Hepatocyte (in vitro differentiated cells): ENCODE data around the gene JMJD4. TPM values are rescaled to one million over a fixed set of nuclear protein-coding genes. Genes with fewer than 3 reads are reported as not detected.
A peak's percentile ranks its signal among the peaks of the same experiment; 100 is the strongest.

Experiments
- DNase-seq: peaks from one replicate; pipeline ENCODE4 v3.0.0-alpha.2; 2016; ENCODE audit warnings: low spot score
- H2AFZ ChIP-seq: fragments of 200-600 bp; sonication (generic); 2 replicates; pipeline ENCODE4 v1.6.0; 2016; ENCODE audit warnings: antibody characterized with exemption, mild to moderate bottlenecking
- H3K27ac ChIP-seq: fragments of 200-600 bp; sonication (generic); 2 replicates; pipeline ENCODE4 v1.5.1; 2016; ENCODE audit warnings: mild to moderate bottlenecking
- H3K27me3 ChIP-seq: fragments of 200-600 bp; sonication (generic); 2 replicates; pipeline ENCODE4 v1.6.1; 2016
- H3K36me3 ChIP-seq: fragments of 200-600 bp; sonication (generic); replicated peaks from 2 replicates; pipeline ENCODE4 v1.5.1; 2016; ENCODE audit warnings: low read depth; ENCODE audit not compliant: insufficient read depth
- H3K4me1 ChIP-seq: fragments of 200-600 bp; sonication (generic); 2 replicates; pipeline ENCODE4 v1.5.1; 2016; ENCODE audit warnings: mild to moderate bottlenecking, moderate library complexity; ENCODE audit not compliant: insufficient read depth
- H3K4me2 ChIP-seq: fragments of 200-600 bp; sonication (generic); 2 replicates; pipeline ENCODE4 v1.6.0; 2016
- H3K4me3 ChIP-seq: fragments of 200-600 bp; sonication (generic); 2 replicates; pipeline ENCODE4 v1.5.1; 2016; ENCODE audit warnings: mild to moderate bottlenecking
- H3K79me2 ChIP-seq: fragments of 200-600 bp; sonication (generic); 2 replicates; pipeline ENCODE4 v1.6.0; 2017; ENCODE audit warnings: mild to moderate bottlenecking
- H3K9me2 ChIP-seq: fragments of 200-600 bp; sonication (generic); replicated peaks from 2 replicates; pipeline ENCODE4 v1.6.0; 2017; ENCODE audit warnings: mild to moderate bottlenecking; ENCODE audit not compliant: insufficient read depth
- H3K9me3 ChIP-seq: fragments of 200-600 bp; sonication (generic); 2 replicates; pipeline ENCODE4 v1.5.1; 2016; ENCODE audit warnings: low read depth, mild to moderate bottlenecking
- H4K20me1 ChIP-seq: fragments of 200-600 bp; sonication (generic); 2 replicates; pipeline ENCODE4 v1.6.0; 2016; ENCODE audit warnings: mild to moderate bottlenecking; ENCODE audit not compliant: insufficient read depth, poor library complexity, severe bottlenecking
- CTCF ChIP-seq: fragments of 200-600 bp; sonication (generic); IDR thresholded peaks from 2 replicates; pipeline ENCODE4 v1.5.1; 2016; ENCODE audit warnings: antibody characterized with exemption, mild to moderate bottlenecking; ENCODE audit not compliant: poor library complexity
- EZH2 ChIP-seq: fragments of 200-600 bp; sonication (generic); IDR thresholded peaks from 2 replicates; pipeline ENCODE4 v1.6.1; 2016; ENCODE audit warnings: antibody characterized with exemption, mild to moderate bottlenecking, borderline replicate concordance
- EZH2phosphoT487 ChIP-seq: fragments of 200-600 bp; sonication (generic); IDR thresholded peaks from one replicate; pipeline ENCODE4 v1.6.1; 2018; ENCODE audit warnings: antibody characterized with exemption, mild to moderate bottlenecking, low read depth, moderate library complexity; ENCODE audit not compliant: unreplicated experiment, severe bottlenecking
- WGBS: methylation state at CpG from one replicate; pipeline ENCODE4 v1.1.6; 2016; ENCODE audit warnings: low lambda C conversion rate; ENCODE audit errors: missing lambda C conversion rate; 5-methylcytosine and 5-hydroxymethylcytosine counted together
- polyA plus RNA-seq: library from polyadenylated mRNA; unstranded; fragments of >200 nt; fragmentation: Nextera tagmentation; extraction: Ambion mirVana; gene quantifications from 2 replicates; pipeline ENCODE4 v1.2.1, GENCODE V29; 2016
- total RNA-seq: library from RNA; depleted of rRNA; stranded (reverse); fragments of >200 nt; gene quantifications from 2 replicates; pipeline ENCODE4 v1.2.3, GENCODE V29; 2014

The JMJD4 gene
- total and polyA plus RNA-seq, 2 experiments from 2014 or later: 21.3 to 31.2 TPM

- TF ChIP-seq EZH2phosphoT487 (no peak), CTCF (no peak), EZH2 (no peak)
- peaks cover 25% of the 10 kb centered on the region for H3K4me1 ChIP-seq
- WGBS: 96% methylated on average over 11 of the region's 11 CpGs
- no peak overlapping the region for H3K4me3 ChIP-seq
- no peak overlapping the region for H3K4me2 ChIP-seq
- no peak for DNase-seq
- peaks cover 29% of the 10 kb centered on the region for H3K79me2 ChIP-seq
- peaks cover 3% of the 10 kb centered on the region for H4K20me1 ChIP-seq
- H3K27ac ChIP-seq: no peak overlapping the region
- H3K9me2 ChIP-seq: no peaks in the 10 kb centered on the region
- H2AFZ ChIP-seq: no peak overlapping the region
- H3K27me3 ChIP-seq: no peaks in the 10 kb centered on the region
- H3K9me3 ChIP-seq: no peaks in the 10 kb centered on the region
- no peaks in the 10 kb centered on the region for H3K36me3 ChIP-seq
Observed at GRCh38 chr1:227731241-227731677, 3.8 kb downstream of the JMJD4 start.

GRCh38 chr1:227730630-227731151, 4.4 kb downstream of the JMJD4 start:
- WGBS: 84% methylated on average over 16 of the region's 16 CpGs
- Histone ChIP-seq H3K27ac (no peak overlapping the region), H2AFZ (no peak overlapping the region), H3K27me3 (no peaks in the 10 kb centered on the region), H3K4me1 (peaks cover 25% of the 10 kb centered on the region), H3K9me2 (no peaks in the 10 kb centered on the region), H3K4me3 (no peak overlapping the region), H3K36me3 (no peaks in the 10 kb centered on the region), H4K20me1 (peaks cover 3% of the 10 kb centered on the region), H3K79me2 (peaks cover 24% of the 10 kb centered on the region), H3K4me2 (peak overlapping the region; percentile 29), H3K9me3 (no peaks in the 10 kb centered on the region)
- no peak for TF ChIP-seq EZH2phosphoT487
- no peak for TF ChIP-seq EZH2
- no peak for DNase-seq

GRCh38 chr1:227729881-227730629, 5.0 kb downstream of the JMJD4 start:
- peaks cover 25% of the 10 kb centered on the region for H3K4me1 ChIP-seq
- no peak overlapping the region for H3K27ac ChIP-seq
- peak overlapping the region; percentile 99 for H3K4me2 ChIP-seq
- peaks cover 20% of the 10 kb centered on the region for H3K79me2 ChIP-seq
- TF ChIP-seq CTCF (peak; percentile 52), EZH2phosphoT487 (no peak)
- H3K36me3 ChIP-seq: no peaks in the 10 kb centered on the region
- H2AFZ ChIP-seq: no peak overlapping the region
- peak; percentile 64 for DNase-seq
- H3K4me3 ChIP-seq: no peak overlapping the region
- H3K27me3 ChIP-seq: no peaks in the 10 kb centered on the region
- WGBS: 53% methylated on average over 13 of the region's 13 CpGs
- no peaks in the 10 kb centered on the region for H3K9me2 ChIP-seq
- H4K20me1 ChIP-seq: peaks cover 3% of the 10 kb centered on the region
- H3K9me3 ChIP-seq: no peaks in the 10 kb centered on the region

GRCh38 chr1:227729144-227729880, 5.8 kb downstream of the JMJD4 start:
- Histone ChIP-seq H3K4me1 (peaks cover 25% of the 10 kb centered on the region), H2AFZ (peak overlapping the region; percentile 52)
- WGBS: 70% methylated on average over 5 of the region's 5 CpGs

More at GRCh38 chr1:227729144-227729880, 5.8 kb downstream of the JMJD4 start:
- H3K27me3 ChIP-seq: no peaks in the 10 kb centered on the region
- peak overlapping the region; percentile 68 for H3K27ac ChIP-seq
- peak overlapping the region; percentile 99 for H3K4me2 ChIP-seq
- no peaks in the 10 kb centered on the region for H3K36me3 ChIP-seq
- peak overlapping the region; percentile 77 for H3K4me3 ChIP-seq
- DNase-seq: no peak
- no peaks in the 10 kb centered on the region for H3K9me3 ChIP-seq
- H4K20me1 ChIP-seq: peaks cover 3% of the 10 kb centered on the region
- peaks cover 13% of the 10 kb centered on the region for H3K79me2 ChIP-seq
- no peaks in the 10 kb centered on the region for H3K9me2 ChIP-seq
- TF ChIP-seq EZH2phosphoT487 (no peak), EZH2 (no peak), CTCF (no peak)
